Measurements from ENCODE around the gene IGSF21. TPM values are rescaled to one million over a fixed set of nuclear protein-coding genes. Genes with fewer than 3 reads are reported as not detected.

IGSF21 gene
- total and polyA plus RNA-seq, 9 donors, result 0.04 to 0.48 (median 0.21) TPM; not detected in 1

DNA sequence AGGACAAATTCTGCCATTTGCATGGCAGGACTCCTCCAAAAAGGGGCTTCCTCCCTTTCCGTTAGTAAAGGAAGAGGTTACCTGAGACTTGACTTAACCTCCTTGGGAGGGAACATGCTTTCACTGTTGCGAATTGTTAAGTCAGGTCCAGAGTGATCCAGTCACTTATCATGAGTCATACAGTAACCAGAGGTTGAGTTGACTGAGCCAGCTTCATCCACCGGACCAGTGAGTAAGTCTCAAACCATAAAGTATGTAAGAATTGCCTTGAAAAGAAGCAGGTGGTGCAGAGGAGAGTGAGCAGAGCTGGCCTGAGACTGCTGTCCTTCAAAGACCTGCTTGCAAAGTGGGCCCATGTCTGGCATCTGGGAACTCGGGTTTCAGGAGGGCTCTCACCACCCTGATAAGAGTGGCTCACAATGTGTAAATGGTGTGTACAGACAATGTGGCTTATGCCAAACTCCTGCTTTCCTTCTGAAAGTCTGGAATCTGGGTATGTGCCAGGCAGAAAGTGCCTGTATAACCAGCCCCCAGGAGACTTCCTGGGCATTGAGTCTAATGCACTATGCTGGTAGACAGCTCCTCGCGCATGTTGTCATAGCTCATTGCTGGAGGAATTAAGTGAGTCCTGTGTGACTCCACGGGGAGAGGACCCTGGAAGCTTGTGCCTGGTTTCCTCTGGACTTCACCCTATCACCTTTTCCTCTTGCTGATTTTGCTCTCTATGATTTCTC is 288.8 kb downstream of the IGSF21 start:
- Histone ChIP-seq H3K27ac (ENCODE audit: low read length) (no peak overlapping the region), H3K4me3 (ENCODE audit: low read length) (no peak overlapping the region), H3K27me3 (ENCODE audit: control insufficient read depth, insufficient read depth, low read length) (peaks cover 13% of the 10 kb centered on the region), H3K36me3 (ENCODE audit: control insufficient read depth, insufficient read depth, low read length) (no peaks in the 10 kb centered on the region), H3K9me3 (replicated peaks; ENCODE audit: control insufficient read depth, low read depth, low read length) (no peaks in the 10 kb centered on the region), H3K4me1 (ENCODE audit: control insufficient read depth, insufficient read depth, low read length) (no peaks in the 10 kb centered on the region)
- no peak for DNase-seq
- WGBS (ENCODE audit: insufficient coverage), result 69% methylated on average over 3 of the region's 7 CpGs

DNA sequence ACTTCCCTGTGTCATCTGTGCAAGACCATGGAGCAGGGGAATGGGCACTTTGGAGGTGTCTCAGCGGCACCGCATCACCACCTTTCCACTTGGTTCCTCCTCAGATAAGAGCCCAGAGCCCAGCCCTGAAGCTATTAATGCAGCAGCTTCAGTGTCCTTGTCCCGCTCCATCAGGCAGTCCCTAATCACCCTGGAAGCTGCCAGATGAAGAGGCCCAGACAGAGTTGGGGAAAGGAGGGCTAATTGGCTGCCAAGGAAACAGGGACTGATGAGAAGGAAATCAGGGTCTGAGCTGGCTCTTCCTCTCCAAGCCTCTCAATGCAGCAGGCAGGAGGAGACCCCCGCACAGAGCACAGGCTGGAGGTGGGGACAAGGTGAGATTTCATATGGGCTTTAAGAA is 290.0 kb downstream of the IGSF21 start:
- no peak overlapping the region for H3K27ac ChIP-seq (ENCODE audit: low read length)

DNA sequence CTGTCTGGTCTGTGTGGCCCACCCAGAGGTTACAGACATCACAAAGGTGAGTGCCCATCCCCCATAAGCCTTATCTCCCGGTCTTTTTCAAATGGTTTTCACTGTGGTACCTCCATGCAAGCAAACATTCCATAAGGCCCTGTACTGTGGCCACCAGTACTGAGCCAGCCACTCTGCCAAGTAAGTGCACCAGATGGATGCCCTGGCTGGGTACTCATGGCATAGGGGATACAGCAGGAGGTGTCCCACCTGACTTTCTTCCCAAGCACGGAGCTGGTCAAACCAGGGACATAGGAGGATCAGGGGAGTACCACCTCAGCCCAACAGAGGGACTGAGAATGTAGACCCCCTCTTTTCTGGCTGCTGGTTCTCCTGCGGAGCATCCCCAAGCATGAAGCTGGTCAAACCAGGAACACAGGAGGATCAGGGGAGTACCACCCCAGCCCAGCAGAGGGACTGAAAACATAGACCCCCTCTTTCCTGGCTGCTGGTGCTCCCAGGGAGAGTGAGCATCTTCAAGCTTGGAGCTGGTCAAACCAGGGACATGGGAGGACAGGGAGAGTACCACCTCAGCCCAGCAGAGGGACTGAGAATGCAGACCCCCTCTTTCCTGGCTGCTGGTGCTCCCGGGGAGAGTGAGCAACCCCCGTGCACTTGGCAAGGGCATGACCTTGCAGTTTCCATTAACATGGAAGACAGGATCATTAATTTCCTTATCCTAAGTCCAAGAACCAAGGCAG is 291.4 kb downstream of the IGSF21 start:
- peaks cover 12% of the 10 kb centered on the region for H3K27me3 ChIP-seq (ENCODE audit: control insufficient read depth, insufficient read depth, low read length)
- H3K4me3 ChIP-seq (ENCODE audit: low read length), result no peak overlapping the region
- no peak overlapping the region for H3K27ac ChIP-seq (ENCODE audit: low read length)
- DNase-seq, result no peak
- WGBS (ENCODE audit: insufficient coverage), result 57% methylated on average over 4 of the region's 5 CpGs
- no peaks in the 10 kb centered on the region for H3K9me3 ChIP-seq (replicated peaks; ENCODE audit: control insufficient read depth, low read depth, low read length)
- no peaks in the 10 kb centered on the region for H3K4me1 ChIP-seq (ENCODE audit: control insufficient read depth, insufficient read depth, low read length)
- no peaks in the 10 kb centered on the region for H3K36me3 ChIP-seq (ENCODE audit: control insufficient read depth, insufficient read depth, low read length)

More for the DNA sequence above, 290.0 kb downstream of the IGSF21 start:
- H3K27me3 ChIP-seq (ENCODE audit: control insufficient read depth, insufficient read depth, low read length), result peaks cover 14% of the 10 kb centered on the region
- H3K4me3 ChIP-seq (ENCODE audit: low read length), result no peak overlapping the region
- H3K36me3 ChIP-seq (ENCODE audit: control insufficient read depth, insufficient read depth, low read length), result no peaks in the 10 kb centered on the region
- no peak for DNase-seq
- WGBS (ENCODE audit: insufficient coverage), result 20% methylated on average over 1 of the region's 4 CpGs
- H3K4me1 ChIP-seq (ENCODE audit: control insufficient read depth, insufficient read depth, low read length), result no peaks in the 10 kb centered on the region
- no peaks in the 10 kb centered on the region for H3K9me3 ChIP-seq (replicated peaks; ENCODE audit: control insufficient read depth, low read depth, low read length)

DNA sequence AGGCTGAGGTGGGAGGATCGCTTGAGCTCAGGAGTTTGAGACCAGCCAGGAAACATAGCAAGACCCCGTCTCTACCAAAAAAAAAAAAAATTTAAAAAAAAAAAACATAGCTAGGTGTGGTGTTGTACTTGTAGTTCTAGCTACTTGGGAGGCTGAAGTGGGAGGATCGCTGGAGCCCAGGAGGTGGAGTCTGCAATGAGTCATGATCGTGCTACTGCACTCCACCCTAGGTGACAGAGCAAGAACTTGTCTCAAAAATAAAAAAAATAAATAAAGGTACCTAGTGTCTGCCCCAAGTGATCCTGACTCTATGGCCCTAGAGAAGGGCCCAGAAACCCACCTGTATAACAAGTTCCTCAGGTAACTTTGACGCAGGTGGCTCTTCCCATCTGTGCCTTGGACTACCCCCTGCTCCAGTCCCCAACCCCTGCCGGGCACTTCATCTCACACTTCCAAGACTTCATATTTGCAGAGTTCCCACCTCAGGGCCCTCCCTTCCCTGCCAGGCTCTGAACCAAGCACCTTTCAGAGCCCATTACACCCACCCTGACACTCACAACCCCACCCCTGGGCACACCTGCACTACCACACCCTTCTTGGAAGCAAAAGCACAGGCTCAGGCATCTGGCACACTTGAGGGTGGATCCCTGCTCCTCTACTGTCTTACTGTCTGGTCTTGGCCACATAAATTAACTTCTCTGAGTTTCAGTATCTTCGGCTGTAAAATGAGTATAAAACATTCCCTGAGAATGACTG is 292.9 kb downstream of the IGSF21 start:
- Histone ChIP-seq H3K27me3 (ENCODE audit: control insufficient read depth, insufficient read depth, low read length) (peaks cover 12% of the 10 kb centered on the region), H3K36me3 (ENCODE audit: control insufficient read depth, insufficient read depth, low read length) (no peaks in the 10 kb centered on the region), H3K27ac (ENCODE audit: low read length) (no peak overlapping the region), H3K4me1 (ENCODE audit: control insufficient read depth, insufficient read depth, low read length) (no peaks in the 10 kb centered on the region), H3K4me3 (ENCODE audit: low read length) (no peak overlapping the region), H3K9me3 (replicated peaks; ENCODE audit: control insufficient read depth, low read depth, low read length) (no peaks in the 10 kb centered on the region)
- DNase-seq, result no peak
- 78% methylated on average over 2 of the region's 7 CpGs for WGBS (ENCODE audit: insufficient coverage)

DNA sequence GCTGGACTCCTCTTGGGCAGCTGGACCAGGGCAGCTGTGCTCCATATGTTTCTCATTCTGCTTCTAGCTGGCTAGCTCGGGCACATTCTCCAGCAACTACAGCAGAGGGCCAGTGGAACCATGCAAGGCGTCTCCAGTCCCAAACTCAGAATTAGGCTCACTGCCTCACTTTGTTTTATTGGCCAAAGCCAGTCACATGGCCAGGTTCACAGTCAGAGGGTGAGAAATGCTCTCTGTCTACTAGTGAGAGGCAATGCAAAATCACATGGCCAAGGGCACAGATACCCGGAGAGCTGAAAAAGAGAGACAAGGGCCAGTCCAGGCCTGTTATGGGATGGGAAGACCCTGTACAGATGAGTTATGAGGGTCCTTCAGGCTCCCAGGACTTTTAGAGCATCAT is 294.3 kb downstream of the IGSF21 start:
- H3K9me3 ChIP-seq (replicated peaks; ENCODE audit: control insufficient read depth, low read depth, low read length), result no peaks in the 10 kb centered on the region
- peaks cover 10% of the 10 kb centered on the region for H3K27me3 ChIP-seq (ENCODE audit: control insufficient read depth, insufficient read depth, low read length)
- H3K36me3 ChIP-seq (ENCODE audit: control insufficient read depth, insufficient read depth, low read length), result no peaks in the 10 kb centered on the region
- no peak overlapping the region for H3K4me3 ChIP-seq (ENCODE audit: low read length)
- WGBS (ENCODE audit: insufficient coverage), result 33% methylated on average over 1 of the region's 3 CpGs
- no peak overlapping the region for H3K27ac ChIP-seq (ENCODE audit: low read length)
- H3K4me1 ChIP-seq (ENCODE audit: control insufficient read depth, insufficient read depth, low read length), result no peaks in the 10 kb centered on the region
- DNase-seq, result no peak

DNA sequence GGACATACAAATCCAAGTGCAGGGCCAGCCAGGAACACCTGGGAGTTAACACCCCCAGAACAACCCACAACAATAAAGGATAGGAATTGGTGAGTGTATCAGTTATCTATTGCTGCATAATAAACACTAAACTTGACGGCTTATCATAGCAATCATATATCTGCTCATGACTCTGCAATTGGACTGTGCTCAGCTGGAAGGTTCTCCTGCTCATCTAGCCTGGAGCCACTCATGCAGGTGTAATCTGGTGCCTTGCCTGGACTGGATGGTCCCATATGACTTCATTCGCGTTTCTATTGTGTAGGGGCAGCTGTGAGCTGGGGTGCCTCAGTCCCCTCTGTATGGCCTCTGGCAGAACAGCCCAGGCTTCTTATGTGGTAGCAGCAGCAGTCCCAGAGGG is 296.9 kb downstream of the IGSF21 start:
- WGBS (ENCODE audit: insufficient coverage), result 100% methylated on average over 1 of the region's 3 CpGs
- no peaks in the 10 kb centered on the region for H3K36me3 ChIP-seq (ENCODE audit: control insufficient read depth, insufficient read depth, low read length)
- H3K27me3 ChIP-seq (ENCODE audit: control insufficient read depth, insufficient read depth, low read length), result peaks cover 8% of the 10 kb centered on the region

DNA sequence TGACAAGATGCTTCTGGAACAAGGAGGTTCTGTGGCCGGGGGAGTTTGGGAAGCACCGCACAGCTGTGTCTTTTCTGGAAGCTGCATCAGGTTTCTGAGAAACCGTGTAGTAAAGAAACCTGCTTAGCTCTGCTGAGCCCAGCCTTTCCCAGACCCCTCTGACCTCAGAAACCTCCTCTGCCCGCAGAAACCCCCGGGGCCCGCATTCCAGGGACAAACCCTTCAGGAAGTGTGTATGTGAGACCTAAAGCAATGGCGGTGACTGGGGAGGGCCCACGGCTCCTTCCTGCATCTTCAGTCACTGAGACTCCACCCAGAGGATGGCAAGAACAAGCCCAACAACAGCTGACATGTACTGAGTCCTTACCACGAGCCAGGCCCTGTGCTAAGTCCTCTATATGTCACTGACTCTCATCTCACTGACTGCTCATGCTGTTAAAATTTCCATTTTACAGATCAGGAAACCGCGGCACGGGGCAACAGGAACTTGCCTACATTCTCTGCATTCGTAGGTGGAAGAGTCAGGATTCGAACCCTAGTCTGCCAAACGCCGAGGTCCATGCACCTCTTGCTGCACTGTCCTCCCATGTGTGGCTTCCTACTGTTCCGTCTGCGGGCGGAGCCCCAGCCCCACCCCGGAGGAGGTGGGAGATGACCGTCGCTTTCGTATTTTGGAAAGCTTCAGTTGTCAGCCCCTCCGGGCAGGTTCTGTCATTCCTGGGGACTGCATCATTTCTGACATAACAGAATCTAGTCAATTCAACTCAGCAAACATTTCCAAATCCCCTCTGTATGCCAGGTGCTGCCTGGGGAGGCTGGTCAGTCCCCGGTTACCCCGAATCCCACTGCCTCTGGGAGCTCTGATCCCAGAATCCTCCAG is 299.8 kb downstream of the IGSF21 start:
- Histone ChIP-seq H3K27ac (ENCODE audit: low read length) (no peak overlapping the region), H3K27me3 (ENCODE audit: control insufficient read depth, insufficient read depth, low read length) (peaks cover 4% of the 10 kb centered on the region), H3K9me3 (replicated peaks; ENCODE audit: control insufficient read depth, low read depth, low read length) (no peaks in the 10 kb centered on the region), H3K4me3 (ENCODE audit: low read length) (no peak overlapping the region), H3K36me3 (ENCODE audit: control insufficient read depth, insufficient read depth, low read length) (no peaks in the 10 kb centered on the region), H3K4me1 (ENCODE audit: control insufficient read depth, insufficient read depth, low read length) (no peaks in the 10 kb centered on the region)
- WGBS (ENCODE audit: insufficient coverage), result 77% methylated on average over 13 of the region's 26 CpGs
- DNase-seq, result no peak

More for the DNA sequence above, 296.9 kb downstream of the IGSF21 start:
- no peak overlapping the region for H3K4me3 ChIP-seq (ENCODE audit: low read length)
- no peaks in the 10 kb centered on the region for H3K4me1 ChIP-seq (ENCODE audit: control insufficient read depth, insufficient read depth, low read length)
- DNase-seq, result no peak
- H3K27ac ChIP-seq (ENCODE audit: low read length), result no peak overlapping the region
- no peaks in the 10 kb centered on the region for H3K9me3 ChIP-seq (replicated peaks; ENCODE audit: control insufficient read depth, low read depth, low read length)

DNA sequence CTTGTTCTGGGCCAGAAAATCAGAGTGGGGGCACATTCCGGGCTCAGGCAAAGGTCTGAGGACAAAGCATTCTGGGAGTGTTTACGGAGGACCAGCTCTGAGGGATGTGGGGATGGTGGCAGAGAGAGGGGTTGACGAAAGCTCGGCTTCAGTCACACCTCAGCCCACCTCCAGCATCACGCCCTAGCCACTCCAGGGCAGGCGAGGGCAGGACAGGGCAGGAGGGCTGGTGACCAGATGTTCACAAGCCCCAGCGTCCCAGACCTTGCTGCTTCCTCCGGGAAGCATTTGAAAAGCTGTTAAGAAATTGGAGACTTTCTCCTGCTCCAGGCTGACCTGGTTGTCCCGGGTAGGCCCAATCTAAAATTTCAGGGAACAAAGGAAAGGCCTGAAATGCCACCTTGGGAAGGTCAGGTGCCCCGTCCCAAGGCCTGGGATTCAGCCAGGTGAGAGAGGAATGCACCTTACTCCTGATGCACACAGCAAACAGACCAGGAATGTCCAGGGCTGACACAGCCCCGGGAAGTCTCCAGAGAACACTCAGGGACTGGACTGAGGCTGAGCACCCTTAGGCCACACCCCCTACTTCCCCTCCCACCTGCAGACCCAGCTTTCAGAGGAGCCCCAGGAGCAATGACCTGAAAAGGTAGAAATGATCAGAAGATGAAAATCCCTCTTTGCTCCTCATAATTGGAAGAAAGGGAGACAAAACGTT is 301.2 kb downstream of the IGSF21 start:
- H3K4me3 ChIP-seq (ENCODE audit: low read length), result no peak overlapping the region
- no peak for DNase-seq
- H3K27ac ChIP-seq (ENCODE audit: low read length), result no peak overlapping the region
- H3K9me3 ChIP-seq (replicated peaks; ENCODE audit: control insufficient read depth, low read depth, low read length), result no peaks in the 10 kb centered on the region
- H3K27me3 ChIP-seq (ENCODE audit: control insufficient read depth, insufficient read depth, low read length), result peaks cover 5% of the 10 kb centered on the region
- no peaks in the 10 kb centered on the region for H3K36me3 ChIP-seq (ENCODE audit: control insufficient read depth, insufficient read depth, low read length)
- 27% methylated on average over 9 of the region's 12 CpGs for WGBS (ENCODE audit: insufficient coverage)
- no peaks in the 10 kb centered on the region for H3K4me1 ChIP-seq (ENCODE audit: control insufficient read depth, insufficient read depth, low read length)

DNA sequence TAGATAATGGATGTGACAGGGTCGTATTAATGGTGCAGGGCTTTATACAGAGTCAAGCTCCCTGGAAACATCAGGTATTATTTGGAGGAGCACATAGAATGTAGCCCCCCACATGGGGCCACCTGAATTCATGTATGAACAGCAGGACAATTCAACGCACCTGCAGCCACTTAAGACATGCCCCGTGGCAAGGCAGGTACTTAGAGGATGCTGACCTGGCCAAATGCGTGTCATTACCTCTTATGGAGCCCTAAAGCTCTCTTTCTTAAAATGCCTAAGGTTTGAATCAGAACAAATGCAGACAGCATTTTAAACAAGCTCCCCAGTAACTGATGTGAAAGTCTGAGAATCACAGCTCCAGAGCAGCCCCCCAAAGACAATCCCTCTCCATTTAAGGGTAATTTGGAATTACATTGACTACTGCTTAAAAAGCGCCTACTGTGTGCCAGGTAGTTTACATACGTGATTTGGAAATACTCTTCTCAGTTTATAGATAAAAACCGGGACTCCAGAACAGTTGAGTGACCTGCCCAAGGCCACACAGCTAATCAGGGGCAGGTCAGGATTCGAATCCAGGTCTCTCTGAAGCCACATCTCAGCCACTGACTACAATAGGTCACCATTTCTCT is 302.1 kb downstream of the IGSF21 start:
- no peaks in the 10 kb centered on the region for H3K9me3 ChIP-seq (replicated peaks; ENCODE audit: control insufficient read depth, low read depth, low read length)
- H3K4me3 ChIP-seq (ENCODE audit: low read length), result no peak overlapping the region
- no peaks in the 10 kb centered on the region for H3K4me1 ChIP-seq (ENCODE audit: control insufficient read depth, insufficient read depth, low read length)
- no peak for DNase-seq
- H3K27ac ChIP-seq (ENCODE audit: low read length), result no peak overlapping the region
- WGBS (ENCODE audit: insufficient coverage), result 65% methylated on average over 3 of the region's 8 CpGs
- H3K27me3 ChIP-seq (ENCODE audit: control insufficient read depth, insufficient read depth, low read length), result peaks cover 8% of the 10 kb centered on the region
- no peaks in the 10 kb centered on the region for H3K36me3 ChIP-seq (ENCODE audit: control insufficient read depth, insufficient read depth, low read length)
